NAMALWA (cell line): ENCODE measurements around the gene CH25H.
"Not testable (repeated sequence)": the region's sequence is repeated elsewhere in the genome, so short reads cannot be mapped to it uniquely, and the experiment has no call there.

Source experiments
- DNase-seq: peaks from one replicate; pipeline ENCODE4 v3.0.0-alpha.2; 2015; ENCODE audit warnings: low spot score

The CH25H gene, protein sequence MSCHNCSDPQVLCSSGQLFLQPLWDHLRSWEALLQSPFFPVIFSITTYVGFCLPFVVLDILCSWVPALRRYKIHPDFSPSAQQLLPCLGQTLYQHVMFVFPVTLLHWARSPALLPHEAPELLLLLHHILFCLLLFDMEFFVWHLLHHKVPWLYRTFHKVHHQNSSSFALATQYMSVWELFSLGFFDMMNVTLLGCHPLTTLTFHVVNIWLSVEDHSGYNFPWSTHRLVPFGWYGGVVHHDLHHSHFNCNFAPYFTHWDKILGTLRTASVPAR

DNA sequence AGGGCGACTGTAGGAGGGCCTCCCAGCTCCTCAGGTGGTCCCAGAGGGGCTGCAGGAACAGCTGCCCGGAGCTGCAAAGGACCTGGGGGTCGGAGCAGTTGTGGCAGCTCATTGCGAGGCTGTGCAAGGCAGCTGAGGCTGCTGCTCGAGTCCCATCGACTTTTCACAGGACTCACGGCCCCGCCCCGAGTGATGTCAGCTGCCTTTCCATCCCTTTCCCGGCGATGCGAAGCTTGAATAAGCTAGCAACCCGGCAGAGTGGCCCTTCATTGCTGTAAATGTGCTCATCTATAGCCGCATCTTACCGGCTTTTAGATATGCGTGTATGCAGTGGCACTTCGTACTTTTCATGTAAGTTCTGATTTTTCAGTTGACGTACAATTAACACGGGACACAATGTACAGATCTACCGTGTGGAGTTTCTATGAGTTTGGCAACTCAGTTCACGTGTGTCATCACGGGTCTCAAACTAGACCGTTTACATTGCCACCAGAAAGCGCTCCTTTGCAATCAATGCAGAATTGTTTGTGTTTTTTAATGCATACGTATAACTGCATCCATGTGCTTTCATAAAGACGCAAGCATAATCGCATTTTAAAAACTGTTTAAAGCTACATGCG lies at the start of gene CH25H:
Gene CH25H (minus strand): TSS at position 137 of the 620 bp plus-strand sequence. CDS start 25 bp downstream, at position 112.
- DNase-seq: peak; percentile 22

DNA sequence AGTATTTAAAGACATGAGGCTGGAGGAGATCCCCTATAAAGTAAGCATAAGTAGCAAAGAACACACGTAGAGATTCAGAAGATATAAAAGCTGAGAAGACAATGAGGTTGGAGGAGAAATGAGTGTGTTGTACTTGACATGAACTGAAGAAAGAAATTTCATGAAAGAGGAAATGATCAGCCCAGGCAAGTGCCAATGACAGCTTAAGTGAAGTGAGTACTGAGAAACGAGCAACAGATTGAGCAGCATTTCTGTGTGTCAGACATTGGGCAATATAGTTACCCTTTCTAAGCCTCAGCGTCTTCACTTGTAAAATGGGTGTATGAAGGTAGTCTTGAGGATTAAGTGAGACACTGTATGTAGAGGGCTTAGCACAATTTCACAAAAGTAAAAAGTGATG lies 49.2 kb upstream of the CH25H start:
- DNase-seq: no peak

DNA sequence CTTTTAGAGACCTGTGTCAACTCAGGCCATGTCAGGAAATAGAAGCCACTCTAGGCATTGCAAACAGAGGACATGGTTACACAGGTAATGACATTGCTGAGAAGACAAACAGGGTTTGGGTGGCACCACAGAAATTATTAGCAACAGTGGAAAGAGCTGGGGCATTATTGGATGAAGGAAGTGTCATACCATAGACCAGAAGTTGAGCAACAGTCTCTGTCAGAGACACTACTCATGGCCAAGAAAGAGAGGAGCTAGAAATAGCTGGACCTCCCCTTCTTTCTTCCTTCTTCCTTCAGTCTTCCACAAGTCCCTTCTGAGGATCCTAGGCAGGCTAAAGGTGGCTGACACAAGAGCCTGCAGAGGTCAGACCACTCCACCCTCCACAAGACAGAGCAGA lies 48.7 kb upstream of the CH25H start:
- no peak for DNase-seq

DNA sequence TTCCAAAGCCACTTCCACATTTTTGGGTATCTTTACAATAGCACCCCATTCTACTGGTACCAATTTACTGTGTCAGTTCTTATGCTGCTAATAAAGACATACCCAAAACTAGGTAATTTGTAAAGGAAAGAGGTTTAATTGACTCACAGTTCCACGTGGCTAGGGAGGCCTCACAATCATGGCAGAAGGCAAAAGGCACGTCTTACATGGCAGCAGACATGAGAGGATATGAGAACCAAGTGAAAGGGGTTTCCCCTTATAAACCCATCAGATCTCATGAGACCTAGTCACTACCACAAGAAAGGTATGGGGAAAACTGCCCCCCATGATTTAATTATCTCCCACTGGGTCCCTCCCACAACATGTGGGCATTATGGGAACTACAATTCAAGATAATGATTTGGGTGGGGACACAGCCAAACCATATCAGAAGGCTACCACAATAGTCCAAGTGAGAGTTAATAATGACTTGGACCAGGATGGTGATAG lies 48.0 kb upstream of the CH25H start:
- not testable (repeated sequence) for DNase-seq

DNA sequence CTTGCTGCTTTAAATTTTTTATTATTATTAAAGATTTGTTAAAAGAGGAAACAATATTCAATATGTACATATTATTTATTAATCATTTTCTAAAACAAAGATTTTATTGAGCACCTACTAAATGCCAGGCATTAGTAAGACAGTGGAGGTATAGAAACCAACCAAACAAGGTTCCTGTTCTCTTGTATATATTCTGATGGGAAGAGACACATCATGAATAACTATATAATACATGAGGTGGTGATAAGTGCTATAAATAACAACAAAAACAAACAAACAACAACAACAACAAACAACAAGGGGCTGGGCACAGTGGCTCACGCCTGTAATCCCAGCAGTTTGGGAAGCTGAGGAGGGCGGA lies 45.1 kb upstream of the CH25H start:
- DNase-seq: no peak

DNA sequence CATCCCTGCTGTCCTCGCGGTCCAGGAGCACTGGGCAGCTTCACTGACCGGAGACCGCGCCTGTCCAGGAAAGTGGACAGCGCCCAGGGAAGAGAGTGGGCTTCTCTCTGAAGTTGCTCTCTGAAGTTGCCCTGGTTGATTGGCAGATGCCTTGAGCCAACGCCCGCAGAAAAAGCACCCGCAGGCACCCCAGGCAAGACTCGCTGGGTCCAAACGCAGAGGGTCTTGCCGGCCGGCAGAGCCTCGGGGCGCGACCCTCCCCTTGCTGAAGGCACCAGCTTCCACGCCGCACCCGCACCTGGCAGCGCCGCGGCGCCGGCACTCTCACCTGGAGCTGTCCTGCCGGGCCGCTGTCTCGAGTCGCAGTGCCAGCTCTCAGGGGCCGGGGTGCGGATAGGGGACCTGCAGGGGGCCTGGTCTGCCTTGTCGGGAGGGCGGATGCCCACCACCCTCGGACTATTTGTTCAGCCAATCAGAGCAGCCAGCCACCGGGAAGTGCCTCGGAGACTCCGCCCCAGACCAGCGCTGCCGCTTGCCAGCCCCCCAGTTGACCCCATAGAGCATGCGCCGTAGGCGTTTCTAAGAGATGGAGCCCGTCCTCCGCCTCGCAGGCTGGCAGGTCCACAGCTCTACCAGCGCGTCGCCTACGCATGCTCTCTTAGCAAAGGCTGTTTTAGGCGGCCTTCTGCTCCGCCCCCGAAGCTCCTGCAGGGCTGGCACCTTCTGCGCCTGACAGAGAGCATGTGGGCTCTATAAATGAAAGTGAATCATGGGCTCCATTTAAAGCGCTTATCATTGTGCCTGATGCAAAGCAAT lies 44.5 kb upstream of the CH25H start, which contains the start of gene LIPA:
Gene LIPA (minus strand): TSS at position 367 of the 816 bp plus-strand sequence. CDS start 4,127 bp downstream, outside the sequence.
- peak; percentile 99 for DNase-seq

DNA sequence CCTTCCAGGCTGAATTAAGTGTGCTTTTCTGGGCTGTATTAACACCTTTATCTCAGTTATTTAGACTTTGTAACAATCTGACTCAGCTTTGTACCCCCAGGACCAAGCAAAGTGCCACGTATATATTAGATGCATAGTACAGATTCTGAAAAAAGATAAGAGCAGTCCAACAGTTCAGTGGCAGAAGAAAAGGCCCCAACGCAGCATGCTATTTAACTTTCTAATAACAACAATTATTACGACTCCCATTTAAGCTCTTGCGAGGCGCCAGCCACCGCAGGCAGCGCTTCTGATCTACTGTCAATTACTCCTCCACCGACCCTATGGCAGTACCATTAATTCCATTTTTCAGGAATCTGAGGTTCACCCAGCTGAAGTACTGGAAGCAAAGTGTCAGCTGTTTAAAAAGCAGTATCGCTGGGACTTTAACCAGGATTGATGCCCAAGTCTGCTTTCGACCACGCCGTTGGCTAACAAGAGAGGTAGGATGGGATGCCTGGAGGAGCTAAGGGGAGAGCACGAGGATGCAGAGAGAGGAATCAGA lies 43.8 kb upstream of the CH25H start:
- peak; percentile 25 for DNase-seq

DNA sequence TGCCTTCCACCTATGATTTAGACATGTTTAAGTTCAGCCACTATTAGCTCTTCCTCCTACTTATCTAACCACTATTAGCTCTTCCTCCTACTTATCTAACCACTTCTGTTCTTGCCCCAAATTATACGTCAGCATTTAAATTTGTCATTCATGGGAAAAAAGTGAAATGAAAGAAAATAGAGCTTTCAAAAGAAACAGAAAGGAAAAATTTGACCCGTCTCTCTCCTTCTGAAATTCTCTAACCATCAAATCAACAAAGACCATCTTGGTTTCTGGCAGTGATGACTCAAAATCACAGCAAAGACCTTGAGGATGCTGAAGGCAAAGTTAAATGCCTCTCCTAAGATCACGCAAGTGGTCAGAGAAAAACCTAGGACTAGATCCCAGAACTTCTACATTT lies 41.9 kb upstream of the CH25H start:
- no peak for DNase-seq

DNA sequence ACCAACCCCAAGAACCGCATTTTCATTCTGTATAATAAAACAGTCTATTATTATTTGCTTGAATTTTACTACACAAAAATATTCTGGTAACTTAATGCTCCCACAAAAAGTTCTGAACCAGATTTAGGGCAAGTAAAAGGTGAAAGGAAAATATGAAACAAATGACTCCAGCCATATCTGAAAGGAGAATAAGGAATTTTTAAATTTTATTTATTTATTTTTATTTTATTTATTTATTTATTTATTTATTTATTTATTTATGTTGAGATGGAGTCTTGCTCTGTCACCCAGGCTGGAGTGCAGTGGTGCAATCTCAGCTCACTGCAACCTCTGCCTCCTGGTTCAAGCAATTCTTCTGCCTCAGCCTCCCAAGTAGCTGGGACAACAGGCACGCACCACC lies 40.5 kb upstream of the CH25H start:
- DNase-seq: not testable (repeated sequence)

DNA sequence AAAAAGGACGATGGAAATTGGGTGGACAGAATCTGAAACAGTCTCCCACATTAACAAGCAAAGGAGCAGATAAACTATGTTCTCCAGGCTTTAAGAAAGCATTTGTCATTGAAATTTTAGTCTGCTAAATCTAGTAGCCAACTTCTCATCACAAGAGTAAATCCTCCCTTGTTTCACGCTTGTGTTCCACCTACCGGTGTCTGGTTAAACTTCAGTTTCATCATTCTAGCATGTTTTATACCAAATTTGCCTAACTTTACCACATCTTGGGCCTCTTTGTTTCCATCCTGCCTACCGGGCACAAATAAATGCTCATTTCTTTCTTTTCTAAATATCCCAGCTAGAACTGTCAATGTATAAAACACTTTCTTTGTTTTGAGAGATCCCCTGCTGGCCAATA lies 38.7 kb upstream of the CH25H start:
- DNase-seq: peak; percentile 77

DNA sequence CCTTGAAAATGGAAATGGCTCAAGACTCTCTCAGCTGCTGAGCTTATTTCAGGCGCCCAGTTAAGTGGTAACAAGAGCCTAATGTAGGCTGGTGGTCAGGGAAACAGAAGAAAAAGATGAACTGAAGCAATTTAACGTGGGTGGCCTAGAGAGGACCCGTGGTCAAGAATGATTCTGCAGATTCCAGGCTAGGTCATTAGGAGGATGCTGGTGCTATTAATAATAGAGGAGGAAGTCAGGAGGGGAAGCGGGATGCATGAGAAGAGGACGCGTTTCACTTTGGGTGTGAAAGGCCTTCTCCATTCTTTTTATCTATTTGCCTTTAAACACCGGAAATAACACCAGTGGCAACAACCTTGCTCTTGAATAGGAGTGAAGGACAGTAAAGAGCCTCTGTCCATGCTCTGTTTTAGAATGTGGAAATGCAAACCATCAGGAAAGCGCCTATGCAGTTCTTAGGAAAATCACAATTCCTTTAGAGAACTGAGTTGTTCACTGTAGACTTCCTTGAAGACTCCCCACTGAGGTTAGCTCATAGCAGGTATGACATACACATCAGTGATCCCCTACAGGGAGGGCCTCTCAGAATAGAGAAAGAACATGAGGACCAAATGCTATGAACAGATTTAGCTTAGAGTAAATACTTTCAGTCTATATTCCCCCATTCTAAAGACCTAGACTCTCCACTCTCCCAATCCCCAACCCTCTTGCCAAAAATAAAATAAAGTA lies 35.9 kb upstream of the CH25H start:
- no peak for DNase-seq

DNA sequence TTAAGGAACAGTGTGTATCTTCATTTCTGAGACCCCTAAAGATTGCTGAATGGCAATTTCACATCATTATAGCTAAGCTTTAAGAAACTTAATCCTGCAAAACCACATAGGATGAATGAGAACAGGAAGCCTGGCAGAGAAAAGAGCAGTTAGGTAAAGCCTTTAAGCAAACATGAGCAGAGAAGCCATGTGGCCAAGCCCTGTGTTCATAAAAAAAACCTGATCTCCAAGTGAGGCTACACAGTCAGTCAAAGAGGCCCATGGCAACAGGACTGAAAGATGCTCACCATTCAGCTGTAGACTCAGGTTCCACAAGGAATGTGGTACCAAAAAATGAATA lies 35.2 kb upstream of the CH25H start:
- DNase-seq: no peak

DNA sequence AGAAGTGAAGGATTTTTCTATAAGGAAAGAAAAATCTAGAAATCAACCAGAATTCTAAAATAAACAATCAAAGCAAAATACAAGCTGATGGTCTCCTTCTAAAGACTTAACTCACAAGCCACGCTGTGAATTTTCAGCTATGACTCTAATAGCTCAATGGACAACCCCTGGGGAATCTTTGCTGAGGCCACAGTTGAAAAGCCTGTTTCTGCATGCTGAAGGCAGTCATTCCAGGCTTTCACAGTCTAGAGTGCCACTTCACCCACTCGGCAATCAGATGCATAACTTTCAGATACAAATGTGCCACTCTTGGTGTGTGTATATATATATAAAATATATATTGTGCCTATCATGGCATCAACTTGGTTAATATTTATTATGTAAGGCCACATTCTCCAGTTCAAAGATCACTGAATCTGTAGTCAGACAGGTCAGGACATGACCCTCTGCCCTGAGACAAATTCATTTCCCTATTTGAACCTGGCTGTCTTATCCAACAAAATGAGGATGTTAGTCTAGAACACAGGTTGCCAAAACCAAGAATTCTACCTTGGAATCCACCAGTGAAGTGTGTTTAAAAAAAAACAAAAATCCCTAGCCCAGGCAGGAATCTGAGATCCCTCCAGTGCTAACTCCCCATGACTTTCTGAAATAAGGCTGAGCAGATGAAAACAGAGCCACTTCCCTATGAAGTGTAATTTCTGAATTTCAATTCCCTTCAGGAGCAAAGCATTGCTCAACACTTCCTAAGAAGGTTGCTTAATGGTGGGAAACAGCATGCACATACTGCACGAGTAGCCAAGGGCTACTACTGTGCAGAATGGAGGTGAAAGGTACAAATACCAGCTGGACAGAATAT lies 34.6 kb upstream of the CH25H start:
- DNase-seq: no peak

DNA sequence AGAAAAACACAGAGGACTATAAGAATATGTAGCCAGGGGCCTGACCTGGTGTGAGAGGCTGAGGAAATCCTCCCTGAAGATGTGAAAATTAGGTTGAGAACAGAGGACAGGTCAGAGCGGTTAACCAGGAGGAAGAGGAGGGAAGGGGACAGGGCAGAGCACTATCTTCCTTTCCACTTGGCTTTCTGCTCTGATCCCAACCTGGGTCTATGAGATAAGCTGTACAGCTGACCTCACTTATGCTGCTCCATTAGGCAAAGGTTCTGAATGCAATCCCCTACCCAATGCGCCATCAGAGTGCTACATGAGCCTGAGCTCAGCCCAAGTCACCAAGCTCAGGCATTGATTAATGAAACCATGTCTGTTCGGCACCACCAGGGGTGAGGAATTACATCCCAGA lies 33.9 kb upstream of the CH25H start:
- DNase-seq: no peak

DNA sequence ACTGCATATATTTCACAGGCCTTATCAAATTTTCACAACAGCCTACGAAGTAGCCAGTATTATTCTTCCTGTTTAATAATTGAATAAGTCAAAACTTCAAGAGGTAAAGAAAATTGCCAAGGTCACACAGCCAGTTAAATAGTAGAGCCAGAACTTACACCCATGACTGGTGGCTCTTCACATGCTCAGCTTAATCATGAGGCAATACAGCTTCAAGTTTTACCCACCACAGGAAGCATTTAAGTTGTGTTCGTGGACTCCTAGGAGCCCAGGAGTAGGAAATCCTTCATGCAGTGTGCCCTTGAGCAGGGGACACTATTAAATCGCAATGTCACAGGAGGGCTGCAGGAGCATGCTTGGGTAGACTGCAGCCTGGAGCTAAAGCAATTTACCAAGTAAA lies 33.4 kb upstream of the CH25H start:
- DNase-seq: no peak

DNA sequence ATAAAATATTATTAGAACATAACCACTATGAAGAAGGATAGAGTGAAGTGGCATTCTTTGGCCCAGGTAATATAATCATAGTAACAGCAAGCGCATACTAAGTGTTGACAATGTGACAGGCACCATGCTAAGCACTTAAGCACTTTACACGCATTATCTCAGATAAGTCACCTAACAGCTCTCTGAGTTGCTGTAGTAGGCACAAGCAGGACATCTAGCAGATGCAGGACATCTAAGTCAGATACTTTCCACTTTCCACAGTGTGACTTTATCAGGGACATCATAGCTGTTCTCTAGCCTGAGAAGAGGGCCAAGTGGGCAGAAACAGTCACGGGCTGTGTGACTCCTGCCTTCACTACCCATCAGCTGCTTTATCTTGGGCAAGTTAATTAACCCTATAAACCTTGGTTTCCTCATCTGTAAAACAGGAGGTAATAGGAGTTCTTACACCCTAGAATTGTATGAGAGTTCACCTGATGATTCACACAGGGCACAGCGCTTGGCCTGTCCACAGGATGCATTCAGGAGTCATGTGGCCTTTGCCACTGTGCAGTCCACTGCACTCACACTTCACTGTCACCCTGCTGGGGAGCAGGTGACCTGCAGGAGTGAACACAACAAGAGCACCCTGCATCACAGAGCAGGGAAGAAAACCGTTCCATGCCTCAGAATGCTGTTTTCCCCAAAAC lies 32.0 kb upstream of the CH25H start:
- no peak for DNase-seq

DNA sequence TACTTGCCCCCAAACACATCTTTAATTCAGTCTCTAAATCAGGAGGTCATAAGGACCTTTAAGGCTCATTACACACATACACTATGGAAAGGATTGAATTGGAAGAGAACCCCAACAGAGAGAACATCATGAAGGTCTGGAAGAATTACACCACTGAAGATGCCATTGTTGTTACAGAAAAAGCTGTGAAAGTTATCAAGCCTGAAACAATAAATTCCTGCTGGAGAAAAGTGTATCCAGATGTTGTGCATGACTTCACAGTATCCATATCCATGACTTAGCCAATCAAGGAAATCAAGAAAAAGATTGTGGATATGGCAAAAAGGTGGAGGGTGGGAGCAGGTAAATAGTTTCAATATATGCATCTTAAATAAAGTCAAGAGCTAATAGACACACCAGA lies 30.7 kb upstream of the CH25H start:
- DNase-seq: no peak

DNA sequence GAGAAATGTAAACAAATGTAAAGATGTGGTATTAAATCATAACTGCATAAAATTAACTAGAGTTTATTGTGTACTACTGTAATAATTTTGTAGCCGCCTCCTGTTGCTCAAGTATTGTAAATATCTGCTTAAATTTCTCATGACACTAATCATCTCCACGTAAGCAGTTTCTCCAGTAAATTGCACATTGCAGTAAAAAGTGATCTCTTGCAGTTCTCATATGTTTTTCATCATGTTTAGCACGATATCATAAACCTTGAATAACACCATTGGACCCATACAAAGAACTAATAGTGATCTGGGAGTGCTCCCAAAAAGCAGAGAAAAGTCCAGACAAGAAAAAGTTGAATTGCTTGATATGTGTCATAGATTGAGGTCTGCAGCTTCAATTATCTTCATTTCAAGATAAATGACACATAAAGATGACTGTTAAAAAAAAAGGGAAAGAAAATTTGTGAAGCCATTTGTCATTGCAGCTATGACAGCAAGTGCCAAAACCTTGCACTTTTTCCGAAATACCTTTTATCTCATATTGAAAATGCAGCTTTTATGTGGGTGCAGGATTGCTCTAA lies 29.2 kb upstream of the CH25H start:
- DNase-seq: no peak

DNA sequence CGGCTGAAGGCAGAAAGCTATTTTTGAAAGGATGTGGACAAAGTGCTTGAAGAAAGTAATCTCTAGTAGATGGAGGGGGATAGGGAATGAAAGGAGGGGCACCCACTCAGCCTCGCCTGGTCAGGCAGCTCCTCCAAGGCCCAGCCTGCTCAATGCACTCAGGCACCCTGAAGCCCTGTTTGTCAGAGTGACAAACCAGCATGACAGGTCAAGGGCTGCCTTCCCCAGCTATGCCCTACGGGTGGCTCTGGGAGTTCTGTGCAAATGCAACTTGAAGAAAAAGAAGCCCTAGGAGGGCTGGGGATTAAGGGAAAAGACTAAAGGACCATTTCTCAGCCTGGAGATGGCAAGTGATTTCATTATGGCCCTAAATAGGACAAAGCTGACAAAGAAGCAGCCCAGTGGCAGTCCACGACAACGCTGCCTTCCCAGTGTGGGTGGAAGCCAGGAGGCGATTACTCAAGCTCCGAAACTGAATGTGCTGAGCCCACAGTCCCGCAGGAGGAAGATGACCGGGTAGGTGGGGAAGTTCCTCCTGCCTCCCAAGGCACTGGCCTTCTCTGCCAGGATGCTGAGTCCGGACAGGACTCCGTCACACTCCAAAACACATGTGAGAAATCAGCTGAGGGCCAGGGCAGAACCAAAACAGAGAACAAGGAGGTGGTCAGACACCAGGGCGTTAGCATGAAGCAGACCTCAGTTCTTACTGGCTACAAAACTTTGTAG lies 28.1 kb upstream of the CH25H start:
- no peak for DNase-seq
